HCT116 (cell line): ENCODE measurements around the gene TOMM40. TPM values are rescaled to one million over a fixed set of nuclear protein-coding genes. Genes with fewer than 3 reads are reported as not detected.

ENCODE experiments used
- ATAC-seq: fragments of 200-7000 bp; cut with Tn5 transposase; 2 replicates; pipeline ENCODE4 v1.9.1; 2020; ENCODE audit warnings: mild to moderate bottlenecking, moderate library complexity
- BruUV-seq: library from RNA; stranded (reverse); fragments of 400-500 nt; replicated peaks from 2 replicates; lab custom pipeline; 2021; lab: Mats Ljungman, UMichigan
- CTCF ChIA-PET: fragments of 300-600 bp; sonication (Branson Sonifier 250); formaldehyde crosslinking; loops from one replicate; lab custom pipeline; 2021; ENCODE audit warnings: antibody characterized with exemption; lab: Charles Lee
- POLR2A ChIA-PET: fragments of 300-600, 350-600 bp; sonication (Branson Sonifier 250); formaldehyde crosslinking; loops from one replicate; lab custom pipeline; 2021; ENCODE audit warnings: antibody characterized with exemption; lab: Charles Lee
- RAD21 ChIA-PET, 2 experiments: fragments of 300-600 bp; sonication (Branson Sonifier 250); formaldehyde crosslinking; loops; one replicate each; lab custom pipeline; 2023; ENCODE audit warnings: low total read pairs in 2 of 2; ENCODE audit not compliant: uncharacterized antibody in 2 of 2, unreplicated experiment in 2 of 2, low non-redundant PET in 1 of 2; lab: Charles Lee
- DNase-seq: peaks from one replicate; pipeline ENCODE4 v3.0.0-alpha.2; 2010; ENCODE audit warnings: low read depth, low spot score
- H2AFZ ChIP-seq: fragments of 200-600 bp; shearing (Covaris generic), sonication (generic); 2 replicates; pipeline ENCODE4 v1.6.1; 2017; ENCODE audit warnings: low read depth, mixed run types, mixed read lengths, antibody characterized with exemption, low read length; ENCODE audit not compliant: poor library complexity, severe bottlenecking
- H3K27ac ChIP-seq: 2 replicates; pipeline ENCODE4 v1.5.1; 2012; ENCODE audit warnings: low read depth, low read length
- H3K27me3 ChIP-seq: fragments of 200-600 bp; sonication (generic); 2 replicates; pipeline ENCODE4 v1.6.1; 2016; ENCODE audit warnings: mixed run types, low read length, mixed read lengths; ENCODE audit not compliant: insufficient read depth
- H3K36me3 ChIP-seq, 2 experiments: fragments of 200-500 bp in 1 of 2; fragments of 200-600 bp in 1 of 2; sonication (Bioruptor generic) in 1 of 2; sonication (generic) in 1 of 2; 2 replicates each; pipeline versions ENCODE4 v1.5.1 to v1.6.1; 2014 to 2016; ENCODE audit warnings: low read length in 2 of 2, inconsistent platforms in 1 of 2, mixed read lengths in 1 of 2, mixed run types in 1 of 2; ENCODE audit not compliant: insufficient read depth in 2 of 2, control insufficient read depth in 1 of 2
- H3K4me1 ChIP-seq, 2 experiments: fragments of 200-600 bp in 1 of 2; sonication (generic) in 1 of 2; 2 replicates each; pipeline versions ENCODE4 v1.5.1 to v1.6.1; 2012 to 2017; ENCODE audit warnings: low read length in 2 of 2, inconsistent platforms in 1 of 2, mild to moderate bottlenecking in 1 of 2, mixed read lengths in 1 of 2, mixed run types in 1 of 2, moderate library complexity in 1 of 2; ENCODE audit not compliant: insufficient read depth in 2 of 2, control insufficient read depth in 1 of 2
- H3K4me2 ChIP-seq: fragments of 200-600 bp; sonication (generic); 2 replicates; pipeline ENCODE4 v1.6.1; 2017; ENCODE audit warnings: mixed run types, low read length, mixed read lengths
- H3K4me3 ChIP-seq, 2 experiments: fragments of 200-600 bp in 1 of 2; sonication (generic) in 1 of 2; replicated peaks in 1 of 2; 2 replicates each; pipeline ENCODE4 v1.5.1; 2011 to 2016; ENCODE audit warnings: low read length in 2 of 2, control low read depth in 1 of 2, low read depth in 1 of 2, mild to moderate bottlenecking in 1 of 2, mixed read lengths in 1 of 2, mixed run types in 1 of 2
- H3K79me2 ChIP-seq: fragments of 200-600 bp; sonication (generic); 2 replicates; pipeline ENCODE4 v1.6.1; 2017; ENCODE audit warnings: mild to moderate bottlenecking, mixed run types, low read length, moderate library complexity, mixed read lengths; ENCODE audit not compliant: insufficient read depth
- H3K9ac ChIP-seq: fragments of 200-600 bp; sonication (generic); 2 replicates; pipeline ENCODE4 v1.6.1; 2016; ENCODE audit warnings: low read length, mixed read lengths
- H3K9me2 ChIP-seq: fragments of 200-600 bp; sonication (generic), shearing (Covaris generic); 2 replicates; pipeline ENCODE4 v1.6.1; 2017; ENCODE audit warnings: mixed run types, mild to moderate bottlenecking, moderate library complexity; ENCODE audit not compliant: insufficient read depth
- H3K9me3 ChIP-seq, 2 experiments: fragments of 200-500 bp in 1 of 2; fragments of 200-600 bp in 1 of 2; sonication (Bioruptor generic) in 1 of 2; sonication (generic) in 1 of 2; 2 replicates each; pipeline ENCODE4 v1.6.1; 2014 to 2017; ENCODE audit warnings: low read length in 2 of 2, mixed read lengths in 2 of 2, inconsistent platforms in 1 of 2, low read depth in 1 of 2, mild to moderate bottlenecking in 1 of 2, mixed run types in 1 of 2, moderate library complexity in 1 of 2; ENCODE audit not compliant: control insufficient read depth in 1 of 2, insufficient read depth in 1 of 2
- H4K20me1 ChIP-seq: fragments of 200-600 bp; sonication (generic), shearing (Covaris generic); 2 replicates; pipeline ENCODE4 v1.6.1; 2017; ENCODE audit warnings: mixed run types, mild to moderate bottlenecking, moderate library complexity; ENCODE audit not compliant: insufficient read depth
- CEBPB ChIP-seq: IDR thresholded peaks from 2 replicates; pipeline ENCODE4 v1.6.1; 2012; ENCODE audit warnings: low read depth
- ELF1 ChIP-seq: IDR thresholded peaks from 2 replicates; pipeline ENCODE4 v1.6.1; 2012; ENCODE audit warnings: low read depth, borderline replicate concordance
- FOSL1 ChIP-seq: IDR thresholded peaks from 2 replicates; pipeline ENCODE4 v1.6.1; 2012; ENCODE audit warnings: low read depth
- MAX ChIP-seq: IDR thresholded peaks from 2 replicates; pipeline ENCODE4 v1.6.1; 2012
- SP1 ChIP-seq: IDR thresholded peaks from 2 replicates; pipeline ENCODE4 v1.6.1; 2012; ENCODE audit warnings: low read depth
- ZFX ChIP-seq: fragments of 450-650 bp; IDR thresholded peaks from 2 replicates; pipeline ENCODE4 v1.6.1; 2017
- intact Hi-C: fragments of 100-400 bp; cut with micrococcal nuclease; formaldehyde crosslinking; loops from 2 replicates; pipeline ENCODE4 v1.10.0; 2022
- total RNA-seq: library from RNA; stranded (reverse); gene quantifications from one replicate; pipeline ENCODE4 v1.2.1, GENCODE V29; 2021; ENCODE audit not compliant: unreplicated experiment
- TF ChIP-seq, protein P1 (sequence below), 3 experiments: fragments of 200-600 bp in 1 of 3; sonication (generic) in 1 of 3; IDR thresholded peaks in 2 of 3; conservative IDR thresholded peaks in 1 of 3; 2 replicates each; pipeline ENCODE4 v1.5.1; 2012 to 2017; ENCODE audit warnings: low read depth in 2 of 3, low read length in 2 of 3, antibody characterized with exemption in 1 of 3, borderline replicate concordance in 1 of 3, control low read depth in 1 of 3, mild to moderate bottlenecking in 1 of 3, mixed read lengths in 1 of 3, mixed run types in 1 of 3, moderate library complexity in 1 of 3; ENCODE audit not compliant: insufficient read depth in 1 of 3
- TF ChIP-seq, protein P2 (sequence below): IDR thresholded peaks from 2 replicates; pipeline ENCODE4 v1.6.1; 2012; ENCODE audit warnings: low read depth

TOMM40 gene
- total RNA-seq, 1 experiment from 2014 or later = 178 TPM

DNA sequence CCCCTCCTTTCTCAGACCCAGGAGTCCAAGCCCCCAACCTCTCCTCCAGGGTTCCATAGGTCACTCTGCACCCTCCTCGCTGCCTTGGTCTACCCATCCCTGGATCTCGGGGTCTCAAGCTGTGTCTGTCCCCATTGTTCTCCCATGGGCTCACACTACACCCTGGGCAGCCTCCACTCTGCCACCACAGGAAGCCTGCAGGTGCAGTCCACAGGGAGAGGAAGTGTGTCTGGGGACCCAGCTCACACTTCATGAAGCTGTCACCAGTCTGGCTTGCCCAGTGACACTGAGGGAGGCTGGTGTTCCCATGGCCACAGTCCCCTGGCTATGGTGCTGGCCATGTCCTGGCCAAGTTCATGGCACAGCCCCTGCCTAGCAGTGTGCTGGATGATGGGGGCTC is 39.6 kb upstream of the TOMM40 start:
- peaks cover 89% of the 10 kb centered on the region for H3K79me2 ChIP-seq
- no peaks in the 10 kb centered on the region; a peak in 1 of 4 replicates for H3K36me3 ChIP-seq
- ATAC-seq = no peak
- intact Hi-C loops = no loop called here
- H4K20me1 ChIP-seq = no peaks in the 10 kb centered on the region
- H3K27me3 ChIP-seq = no peaks in the 10 kb centered on the region
- no peak overlapping the region for H3K4me3 ChIP-seq
- TF ChIP-seq, protein P1, sequence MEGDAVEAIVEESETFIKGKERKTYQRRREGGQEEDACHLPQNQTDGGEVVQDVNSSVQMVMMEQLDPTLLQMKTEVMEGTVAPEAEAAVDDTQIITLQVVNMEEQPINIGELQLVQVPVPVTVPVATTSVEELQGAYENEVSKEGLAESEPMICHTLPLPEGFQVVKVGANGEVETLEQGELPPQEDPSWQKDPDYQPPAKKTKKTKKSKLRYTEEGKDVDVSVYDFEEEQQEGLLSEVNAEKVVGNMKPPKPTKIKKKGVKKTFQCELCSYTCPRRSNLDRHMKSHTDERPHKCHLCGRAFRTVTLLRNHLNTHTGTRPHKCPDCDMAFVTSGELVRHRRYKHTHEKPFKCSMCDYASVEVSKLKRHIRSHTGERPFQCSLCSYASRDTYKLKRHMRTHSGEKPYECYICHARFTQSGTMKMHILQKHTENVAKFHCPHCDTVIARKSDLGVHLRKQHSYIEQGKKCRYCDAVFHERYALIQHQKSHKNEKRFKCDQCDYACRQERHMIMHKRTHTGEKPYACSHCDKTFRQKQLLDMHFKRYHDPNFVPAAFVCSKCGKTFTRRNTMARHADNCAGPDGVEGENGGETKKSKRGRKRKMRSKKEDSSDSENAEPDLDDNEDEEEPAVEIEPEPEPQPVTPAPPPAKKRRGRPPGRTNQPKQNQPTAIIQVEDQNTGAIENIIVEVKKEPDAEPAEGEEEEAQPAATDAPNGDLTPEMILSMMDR (IDR thresholded peaks at IDR 0.05 in 2 of 3, conservative IDR thresholded peaks at IDR 0.05 in 1 of 3; ENCODE audit: borderline replicate concordance in 1 of 3, insufficient read depth in 1 of 3, low read depth in 2 of 3, low read length in 2 of 3) = no peak
- no peak for TF ChIP-seq CEBPB
- BruUV-seq = no TSS peak
- H2AFZ ChIP-seq = no peak overlapping the region
- no peak overlapping the region for H3K27ac ChIP-seq
- ChIA-PET RAD21 (no interaction called here), CTCF (no interaction called here), POLR2A (no interaction called here)
- H3K9me3 ChIP-seq = no peaks in the 10 kb centered on the region
- DNase-seq = no peak
- no peaks in the 10 kb centered on the region for H3K9me2 ChIP-seq
- no peak overlapping the region for H3K9ac ChIP-seq
- peaks cover 14 to 32% of the 10 kb centered on the region in 2 experiments; a peak in 3 of 4 replicates for H3K4me1 ChIP-seq
- no peak overlapping the region for H3K4me2 ChIP-seq

GRCh38 chr19:44855606-44856005 is 35.4 kb upstream of the TOMM40 start:
- POLR2A ChIA-PET = no interaction called here
- Histone ChIP-seq H3K9ac (no peak overlapping the region), H3K9me3 (no peaks in the 10 kb centered on the region), H2AFZ (no peak overlapping the region), H3K36me3 (peaks cover 0 to 2% of the 10 kb centered on the region in 2 experiments; a peak in 2 of 4 replicates), H3K9me2 (no peaks in the 10 kb centered on the region), H3K27me3 (no peaks in the 10 kb centered on the region), H3K79me2 (peaks cover 86% of the 10 kb centered on the region), H4K20me1 (no peaks in the 10 kb centered on the region), H3K27ac (no peak overlapping the region), H3K4me3 (no peak overlapping the region), H3K4me1 (peaks cover under 1 to 12% of the 10 kb centered on the region in 2 experiments; a peak in 2 of 4 replicates), H3K4me2 (no peak overlapping the region)
- BruUV-seq = no TSS peak
- CTCF ChIA-PET = no interaction called here
- ATAC-seq (no peak), DNase-seq (no peak)
- RAD21 ChIA-PET = interaction anchor here in 1 of 2 experiments (0.6 kb wide), 1 partner anchor 125 kb away, joined by 4 read pairs; no protein-coding TSS in a partner anchor
- TF ChIP-seq, protein P2, sequence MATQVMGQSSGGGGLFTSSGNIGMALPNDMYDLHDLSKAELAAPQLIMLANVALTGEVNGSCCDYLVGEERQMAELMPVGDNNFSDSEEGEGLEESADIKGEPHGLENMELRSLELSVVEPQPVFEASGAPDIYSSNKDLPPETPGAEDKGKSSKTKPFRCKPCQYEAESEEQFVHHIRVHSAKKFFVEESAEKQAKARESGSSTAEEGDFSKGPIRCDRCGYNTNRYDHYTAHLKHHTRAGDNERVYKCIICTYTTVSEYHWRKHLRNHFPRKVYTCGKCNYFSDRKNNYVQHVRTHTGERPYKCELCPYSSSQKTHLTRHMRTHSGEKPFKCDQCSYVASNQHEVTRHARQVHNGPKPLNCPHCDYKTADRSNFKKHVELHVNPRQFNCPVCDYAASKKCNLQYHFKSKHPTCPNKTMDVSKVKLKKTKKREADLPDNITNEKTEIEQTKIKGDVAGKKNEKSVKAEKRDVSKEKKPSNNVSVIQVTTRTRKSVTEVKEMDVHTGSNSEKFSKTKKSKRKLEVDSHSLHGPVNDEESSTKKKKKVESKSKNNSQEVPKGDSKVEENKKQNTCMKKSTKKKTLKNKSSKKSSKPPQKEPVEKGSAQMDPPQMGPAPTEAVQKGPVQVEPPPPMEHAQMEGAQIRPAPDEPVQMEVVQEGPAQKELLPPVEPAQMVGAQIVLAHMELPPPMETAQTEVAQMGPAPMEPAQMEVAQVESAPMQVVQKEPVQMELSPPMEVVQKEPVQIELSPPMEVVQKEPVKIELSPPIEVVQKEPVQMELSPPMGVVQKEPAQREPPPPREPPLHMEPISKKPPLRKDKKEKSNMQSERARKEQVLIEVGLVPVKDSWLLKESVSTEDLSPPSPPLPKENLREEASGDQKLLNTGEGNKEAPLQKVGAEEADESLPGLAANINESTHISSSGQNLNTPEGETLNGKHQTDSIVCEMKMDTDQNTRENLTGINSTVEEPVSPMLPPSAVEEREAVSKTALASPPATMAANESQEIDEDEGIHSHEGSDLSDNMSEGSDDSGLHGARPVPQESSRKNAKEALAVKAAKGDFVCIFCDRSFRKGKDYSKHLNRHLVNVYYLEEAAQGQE = no peak
- no peak for TF ChIP-seq CEBPB
- TF ChIP-seq ZFX = no peak
- TF ChIP-seq MAX = no peak
- no peak for TF ChIP-seq FOSL1
- TF ChIP-seq ELF1 = no peak
- TF ChIP-seq SP1 = no peak
- intact Hi-C loops = no loop called here
